ENCODE data around the gene CCNT1.
"Not testable (repeated sequence)": the region's sequence is repeated elsewhere in the genome, so short reads cannot be mapped to it uniquely, and the experiment has no call there.

Gene CCNT1

DNA sequence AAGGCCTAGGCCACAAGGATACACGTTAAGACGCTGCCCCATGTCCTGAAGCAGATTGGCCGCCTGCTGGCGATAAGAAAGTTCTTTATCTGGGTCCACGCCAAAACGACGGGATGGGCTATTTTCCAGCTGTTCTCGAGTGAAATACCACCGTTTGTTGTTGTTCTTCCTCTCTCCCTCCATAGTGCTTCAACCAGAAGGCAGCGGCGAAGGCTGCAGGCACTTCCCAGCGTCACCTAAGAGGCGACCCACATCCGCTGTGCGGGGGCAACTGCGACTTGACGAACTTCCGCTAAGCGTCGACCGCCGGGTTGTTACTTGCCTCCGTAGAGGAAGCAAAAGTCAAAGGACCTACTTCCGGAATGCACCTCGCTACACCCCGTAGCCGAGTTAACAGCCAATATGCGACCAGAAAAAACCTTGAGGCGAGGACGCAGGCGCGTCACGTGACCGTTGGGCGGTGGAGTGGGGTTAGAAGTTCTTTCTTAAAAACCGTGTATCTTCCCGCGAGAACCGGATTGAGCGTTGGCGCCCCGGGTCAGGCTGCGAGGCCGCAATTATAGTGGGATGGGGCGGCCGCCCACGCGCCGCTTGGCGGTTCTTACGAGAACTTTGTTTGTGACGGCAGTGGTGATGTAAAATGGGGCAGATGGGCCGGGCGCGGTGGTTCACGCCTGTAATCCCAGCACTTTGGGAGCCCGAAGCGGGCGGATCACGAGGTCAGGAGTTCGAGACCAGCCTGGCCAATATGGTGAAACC lies at the start of gene CCNT1:
Gene CCNT1, minus strand, starts transcription at position 215 of the 759 bp plus-strand sequence. Its CDS starts 32 bp downstream, at position 183.
- DNase-seq, result peak; percentile 96

DNA sequence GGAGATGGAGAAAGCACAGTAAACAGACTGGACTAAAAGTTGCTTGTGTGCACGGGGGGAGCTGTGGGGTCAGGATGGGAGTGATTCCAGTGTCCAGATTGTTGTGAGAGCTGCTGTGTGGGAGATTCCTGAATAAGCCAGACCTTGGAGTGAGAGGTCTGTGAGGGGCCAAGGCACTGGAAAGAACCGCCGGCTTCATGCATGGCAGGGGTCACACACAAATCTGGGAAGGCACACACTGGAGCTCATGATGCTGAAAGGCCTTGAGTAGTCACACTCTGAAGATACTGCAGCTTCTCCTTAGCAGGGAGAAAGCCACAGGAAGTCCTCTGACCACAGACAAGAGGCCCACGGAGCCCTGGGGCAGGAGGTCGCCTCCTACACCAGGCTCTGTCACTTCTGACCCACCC lies 49.3 kb upstream of the CCNT1 start:
- DNase-seq, result no peak

DNA sequence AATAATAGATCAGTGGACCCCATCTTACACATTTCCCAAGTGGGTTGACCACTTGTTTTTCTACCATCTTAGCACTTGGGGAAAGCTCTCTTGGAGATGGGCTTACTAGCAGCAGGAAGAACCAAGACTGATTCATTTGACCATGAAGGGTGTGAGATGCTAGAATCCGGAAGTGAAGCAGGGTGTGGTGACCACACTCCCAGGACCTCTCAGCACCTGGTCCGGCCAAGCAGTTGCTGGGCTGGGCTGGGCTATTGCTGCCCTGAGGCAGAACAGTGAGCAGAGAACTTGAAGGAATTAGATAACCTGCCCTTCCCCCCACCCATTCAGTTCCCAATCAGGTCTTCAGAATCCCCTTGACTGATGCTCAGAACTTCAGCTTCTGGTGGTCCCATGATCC lies 48.0 kb upstream of the CCNT1 start:
- DNase-seq, result no peak

GRCh38 chr12:48758737-48759136 lies 42.2 kb upstream of the CCNT1 start:
- DNase-seq, result no peak

- no peak for DNase-seq
These were observed 41.7 kb upstream of the CCNT1 start for GRCh38 chr12:48758186-48758585.

DNA sequence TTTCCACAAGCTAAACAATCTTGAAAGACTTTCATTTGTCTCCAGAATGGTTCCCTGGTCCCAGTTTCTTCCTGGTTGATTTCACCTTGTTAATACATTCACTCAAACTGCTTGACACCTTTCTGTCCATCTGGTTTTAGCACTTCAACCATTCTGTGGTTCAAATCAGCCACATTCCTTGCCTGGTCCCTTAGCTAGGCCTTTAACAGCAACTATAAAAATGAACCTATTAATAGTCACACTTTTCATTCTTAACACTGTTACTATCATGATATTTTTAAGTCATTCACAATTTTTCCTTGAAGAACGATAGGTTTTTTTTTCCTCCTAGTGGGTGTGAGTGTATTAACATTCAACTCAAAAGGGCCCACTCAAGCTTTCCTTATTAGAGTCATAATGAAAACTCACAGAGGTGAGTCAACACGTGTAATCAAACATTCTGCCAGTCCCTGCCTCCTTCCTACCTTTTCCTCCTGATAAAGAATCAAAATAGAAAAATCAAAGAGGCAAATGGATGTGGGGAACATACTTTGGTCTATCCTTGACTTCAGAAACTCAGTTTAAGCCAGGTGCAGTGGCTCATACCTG lies 34.4 kb upstream of the CCNT1 start:
- DNase-seq, result no peak

DNA sequence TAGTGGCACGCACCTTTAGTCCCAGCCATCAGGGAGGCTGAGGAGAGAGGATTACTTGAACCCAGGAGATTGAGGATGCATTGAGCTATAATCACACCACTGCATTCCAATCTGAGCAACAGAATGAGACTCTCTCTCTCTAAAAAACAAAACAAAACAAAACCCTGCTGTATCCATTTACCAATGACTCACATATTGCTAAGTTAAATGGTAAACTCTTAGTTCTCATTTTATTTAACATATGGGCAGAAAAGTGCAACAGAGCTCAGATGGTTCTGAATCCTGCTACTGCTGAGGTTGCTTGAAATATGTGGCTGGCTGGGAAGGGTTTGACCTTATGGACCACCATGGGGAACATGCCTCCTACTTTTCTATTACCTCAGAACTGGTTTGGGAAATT lies 33.7 kb upstream of the CCNT1 start:
- no peak for DNase-seq

DNA sequence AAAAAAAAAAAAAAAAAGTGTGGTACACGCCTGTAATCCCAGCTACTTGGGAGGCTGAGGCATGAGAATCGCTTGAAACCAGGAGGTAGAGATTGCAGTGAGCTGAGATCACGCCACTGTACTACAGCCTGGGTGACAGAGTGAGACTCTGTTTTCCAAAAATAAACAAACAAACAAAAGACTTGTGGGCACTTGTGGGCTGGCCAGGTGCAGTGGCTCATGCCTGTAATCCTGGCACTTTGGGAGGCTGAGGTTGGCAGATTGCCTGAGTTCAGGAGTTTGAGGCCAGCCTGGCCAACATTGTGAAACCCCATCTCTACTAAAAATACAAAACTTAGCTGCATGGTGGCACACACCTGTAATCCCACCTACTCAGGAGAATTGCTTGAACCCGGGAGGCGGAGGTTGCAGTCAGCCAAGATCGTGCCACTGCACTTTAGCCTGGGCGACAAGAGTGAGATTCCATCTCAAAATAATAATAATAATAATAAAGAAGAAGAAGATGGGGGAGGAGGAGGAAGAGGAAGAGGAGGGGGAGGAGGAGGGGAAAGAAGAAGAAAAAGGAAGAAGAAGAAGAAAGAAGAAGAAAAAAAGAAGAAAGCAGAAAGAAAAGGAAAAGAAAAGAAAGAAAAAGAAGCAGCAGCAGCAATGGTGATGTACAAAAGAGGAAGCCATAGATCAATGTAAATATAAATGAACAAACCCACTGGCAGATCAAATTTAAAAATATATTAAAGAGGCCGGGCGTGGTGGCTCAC lies 27.9 kb upstream of the CCNT1 start:
- no peak for DNase-seq

DNA sequence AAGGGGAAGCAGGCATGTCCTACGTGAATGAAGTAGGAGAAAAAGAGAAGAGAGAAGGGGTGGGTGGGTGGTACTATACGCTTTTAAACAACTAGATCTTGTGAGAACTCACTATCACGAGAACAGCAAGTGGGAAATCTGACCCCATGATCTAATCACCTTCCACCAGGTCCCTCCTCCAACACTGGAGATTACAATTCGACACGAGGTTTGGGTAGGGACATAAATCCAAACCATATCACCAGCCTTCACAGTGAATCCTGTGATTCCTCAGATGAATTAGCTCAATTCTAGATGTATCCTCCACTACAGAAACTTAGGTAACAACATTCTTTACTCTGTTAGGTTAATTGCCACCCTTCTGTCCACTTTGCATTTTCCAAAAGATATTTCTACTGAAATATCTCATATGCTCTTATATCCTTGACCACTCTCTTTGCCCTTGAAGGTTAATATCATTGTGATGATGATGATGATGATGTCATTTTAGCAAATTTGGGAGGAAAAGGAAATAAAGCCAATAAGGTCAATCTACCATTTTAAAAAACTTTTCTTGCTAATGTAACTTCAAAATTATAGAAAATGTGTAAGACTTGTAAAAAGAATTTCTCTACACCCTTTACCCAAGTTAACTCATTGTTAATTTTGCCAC lies 23.2 kb upstream of the CCNT1 start:
- DNase-seq, result no peak

DNA sequence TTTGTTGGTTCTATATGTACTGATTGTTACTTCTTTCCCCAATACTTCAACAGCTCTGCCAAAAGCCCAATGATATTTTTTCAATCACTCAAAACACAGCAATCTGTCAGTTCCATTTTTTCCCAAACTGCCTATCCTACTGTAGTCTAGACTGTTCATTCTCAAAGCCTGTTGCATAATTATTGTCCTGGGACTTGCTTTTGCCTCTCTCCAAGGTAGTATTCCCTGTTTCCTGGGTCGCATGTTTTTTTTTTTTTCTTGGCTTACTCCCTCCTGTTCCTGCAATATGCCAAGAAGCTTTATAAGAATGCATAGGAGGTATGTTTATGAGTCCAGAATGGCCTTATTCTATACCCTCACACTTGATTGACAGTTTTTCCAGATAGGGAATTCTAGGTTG lies 19.9 kb upstream of the CCNT1 start:
- no peak for DNase-seq

GRCh38 chr12:48728807-48729206 lies 12.3 kb upstream of the CCNT1 start:
- DNase-seq, result no peak

DNA sequence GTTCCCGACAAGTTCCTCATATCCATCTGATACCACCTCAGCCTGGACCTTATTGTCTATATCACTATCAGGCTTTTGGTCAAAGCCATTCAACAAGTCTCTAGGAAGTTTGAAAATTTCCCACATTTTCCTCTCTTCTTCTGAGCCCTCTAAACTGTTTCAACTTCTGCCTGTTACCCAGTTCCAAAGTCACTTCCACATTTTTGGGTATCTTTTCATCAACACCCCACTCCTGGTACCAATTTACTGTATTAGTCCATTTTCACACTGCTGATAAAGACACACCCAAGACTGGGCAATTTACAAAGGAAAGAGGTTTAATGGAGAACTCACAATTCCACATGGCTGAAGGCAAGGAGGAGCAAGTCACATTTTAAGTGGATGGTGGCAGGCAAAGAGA lies 4.2 kb upstream of the CCNT1 start:
- DNase-seq, result not testable (repeated sequence)

- not testable (repeated sequence) for DNase-seq
These were observed 3.7 kb upstream of the CCNT1 start for GRCh38 chr12:48720171-48720570.

GRCh38 chr12:48719002-48719401 lies 2.5 kb upstream of the CCNT1 start:
- DNase-seq, result not testable (repeated sequence)

- no peak for DNase-seq
These were observed 767 bp upstream of the CCNT1 start for GRCh38 chr12:48717252-48717695.

DNA sequence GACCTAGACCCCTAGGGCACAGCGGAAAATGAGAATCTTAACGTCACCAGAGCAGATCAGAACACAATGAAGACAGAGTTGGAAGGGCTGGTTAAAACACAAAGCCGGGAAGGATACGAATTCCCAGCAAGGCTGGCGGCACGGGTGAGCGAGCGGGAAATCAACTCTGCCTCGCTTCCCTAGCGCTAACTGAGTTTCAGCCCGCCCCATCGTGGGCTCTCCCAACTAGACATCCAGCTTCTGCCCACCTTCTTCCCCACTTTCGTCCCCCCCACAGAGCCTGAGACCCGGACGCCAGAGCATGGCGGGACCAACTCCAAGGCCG lies 377 bp downstream of the CCNT1 start:
- DNase-seq, result no peak

GRCh38 chr12:48712209-48712608 lies 4.3 kb downstream of the CCNT1 start:
- DNase-seq, result no peak

GRCh38 chr12:48698822-48699221 lies 17.7 kb downstream of the CCNT1 start:
- not testable (repeated sequence) for DNase-seq

GRCh38 chr12:48696626-48697025 lies 19.9 kb downstream of the CCNT1 start:
- DNase-seq, result no peak

DNA sequence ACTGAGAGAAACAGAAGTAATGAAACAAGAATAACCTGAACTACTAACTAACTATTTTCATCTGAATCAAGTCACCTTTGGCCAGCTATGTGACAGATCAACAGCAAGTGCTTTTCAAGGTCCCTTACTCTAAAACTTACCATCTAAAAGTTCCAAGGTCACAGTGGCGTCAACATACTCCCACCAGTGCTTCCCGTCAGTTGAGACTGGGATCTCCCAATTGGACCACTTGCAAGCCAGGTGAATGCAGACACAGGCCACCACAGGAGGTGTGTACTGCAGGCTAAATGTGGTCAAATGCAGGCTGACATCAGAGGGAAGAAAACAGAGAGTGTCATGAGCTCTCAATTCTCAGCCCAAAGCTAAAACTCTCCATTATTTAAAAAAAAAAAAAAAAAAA lies 20.6 kb downstream of the CCNT1 start:
- no peak for DNase-seq

GRCh38 chr12:48694038-48694437 lies 22.5 kb downstream of the CCNT1 start:
- no peak for DNase-seq

GRCh38 chr12:48693572-48693971 lies 22.9 kb downstream of the CCNT1 start:
- no peak for DNase-seq

- no peak for DNase-seq
These were observed 24.6 kb downstream of the CCNT1 start for GRCh38 chr12:48691826-48692487.

All from NCI-H748 treated with DMSO at 0.1 percent for 48 hours (cell line).